ENCODE data around the gene DMPK.
A peak's percentile ranks its signal among the peaks of the same experiment; 100 is the strongest.

Gene DMPK

DNA sequence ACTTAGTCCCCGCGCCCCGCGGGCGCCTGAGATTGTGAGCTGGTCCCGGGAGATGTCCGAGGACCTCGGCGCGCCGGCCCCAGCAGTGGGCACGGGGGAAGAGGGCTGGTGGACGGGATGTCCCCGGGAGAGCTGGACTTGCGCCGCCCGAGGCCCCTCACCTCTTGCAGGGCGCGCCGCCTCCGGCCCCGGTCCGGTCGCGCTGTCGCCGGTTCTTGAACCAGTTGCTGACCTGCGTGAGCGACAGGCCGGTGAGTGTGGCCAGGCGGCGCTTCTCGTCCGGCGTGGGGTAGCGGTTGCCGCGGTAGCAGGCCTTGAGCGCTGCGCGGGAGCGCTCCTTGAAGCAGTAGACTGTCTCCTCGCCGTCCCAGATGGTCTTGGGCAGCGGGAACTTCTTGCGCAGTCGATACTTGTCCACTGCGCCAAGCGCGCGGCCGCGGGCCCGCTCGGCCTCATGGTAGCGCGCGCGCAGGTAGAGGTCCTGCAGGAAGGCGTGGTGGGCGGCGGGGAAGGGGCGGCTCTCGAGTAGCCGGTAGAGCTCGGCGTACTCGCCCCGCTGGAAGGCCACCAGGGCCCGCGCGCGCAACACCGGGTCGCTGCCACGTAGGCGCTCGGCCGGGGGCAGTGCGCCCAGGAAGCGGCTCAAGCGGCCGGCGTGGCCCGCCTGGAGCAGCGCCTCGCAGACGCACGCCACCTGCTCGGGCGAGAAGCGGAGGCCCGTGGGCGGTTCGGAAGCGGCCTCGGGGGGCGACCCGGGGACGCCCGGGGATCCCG is 14.2 kb downstream of the DMPK start:
- DNase-seq (ENCODE audit: extremely low read depth, low read depth) = no peak
- TF ChIP-seq, protein P1, sequence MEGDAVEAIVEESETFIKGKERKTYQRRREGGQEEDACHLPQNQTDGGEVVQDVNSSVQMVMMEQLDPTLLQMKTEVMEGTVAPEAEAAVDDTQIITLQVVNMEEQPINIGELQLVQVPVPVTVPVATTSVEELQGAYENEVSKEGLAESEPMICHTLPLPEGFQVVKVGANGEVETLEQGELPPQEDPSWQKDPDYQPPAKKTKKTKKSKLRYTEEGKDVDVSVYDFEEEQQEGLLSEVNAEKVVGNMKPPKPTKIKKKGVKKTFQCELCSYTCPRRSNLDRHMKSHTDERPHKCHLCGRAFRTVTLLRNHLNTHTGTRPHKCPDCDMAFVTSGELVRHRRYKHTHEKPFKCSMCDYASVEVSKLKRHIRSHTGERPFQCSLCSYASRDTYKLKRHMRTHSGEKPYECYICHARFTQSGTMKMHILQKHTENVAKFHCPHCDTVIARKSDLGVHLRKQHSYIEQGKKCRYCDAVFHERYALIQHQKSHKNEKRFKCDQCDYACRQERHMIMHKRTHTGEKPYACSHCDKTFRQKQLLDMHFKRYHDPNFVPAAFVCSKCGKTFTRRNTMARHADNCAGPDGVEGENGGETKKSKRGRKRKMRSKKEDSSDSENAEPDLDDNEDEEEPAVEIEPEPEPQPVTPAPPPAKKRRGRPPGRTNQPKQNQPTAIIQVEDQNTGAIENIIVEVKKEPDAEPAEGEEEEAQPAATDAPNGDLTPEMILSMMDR (IDR thresholded peaks at IDR 0.05; ENCODE audit: low read depth, low read length) = no peak

DNA sequence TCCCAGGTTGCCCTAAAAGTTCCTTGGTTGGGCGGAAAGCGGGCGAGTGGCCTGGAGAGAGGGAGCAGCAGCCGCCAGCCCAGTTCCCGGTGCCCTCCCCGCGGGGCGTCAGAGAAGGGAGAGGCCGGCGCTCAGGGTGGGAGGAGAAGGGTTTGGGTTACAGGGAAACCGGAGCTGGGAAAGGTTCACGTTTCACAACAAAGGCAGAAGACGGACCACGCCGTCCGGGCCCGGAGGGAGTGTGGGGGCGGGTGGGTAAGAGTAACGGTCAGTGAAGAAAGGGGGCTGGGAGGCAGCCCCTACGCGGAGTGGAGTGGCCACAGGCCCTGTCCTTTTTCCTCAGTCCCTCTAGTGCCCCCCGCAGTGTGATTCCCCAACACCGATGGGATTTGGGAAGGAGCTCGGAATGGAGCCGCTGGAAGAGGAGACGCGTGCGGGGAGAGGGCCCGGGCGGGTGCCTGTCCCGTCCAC is 14.8 kb downstream of the DMPK start:
- DNase-seq (ENCODE audit: extremely low read depth, low read depth) = peak; percentile 72
- TF ChIP-seq, protein P1 (IDR thresholded peaks at IDR 0.05; ENCODE audit: low read depth, low read length) = no peak

DNA sequence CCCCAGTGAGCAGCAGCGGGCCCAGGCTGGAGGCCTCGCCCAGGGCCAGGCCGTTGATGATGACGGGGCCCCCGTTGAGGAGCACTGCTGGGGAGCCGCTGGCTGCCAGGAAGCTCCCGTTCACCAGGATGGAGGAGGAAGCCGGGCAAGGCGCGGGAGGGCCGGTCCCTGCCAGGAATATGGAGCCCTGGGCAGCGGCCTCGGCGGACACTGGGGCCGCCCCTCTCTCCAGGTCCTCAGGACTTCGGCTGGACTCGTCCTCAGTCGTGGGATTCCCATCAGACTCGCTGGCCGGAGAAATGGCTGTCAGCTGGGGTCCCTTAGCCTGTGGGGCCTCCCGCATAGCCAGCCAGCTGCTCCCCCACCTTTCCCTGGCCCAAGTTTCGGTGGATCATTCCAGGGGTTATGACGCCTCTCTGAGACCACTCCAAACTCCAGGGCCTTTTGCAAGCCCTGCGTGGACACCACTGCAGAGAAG is 15.4 kb downstream of the DMPK start:
- TF ChIP-seq, protein P1 (IDR thresholded peaks at IDR 0.05; ENCODE audit: low read depth, low read length) = no peak
- no peak for DNase-seq (ENCODE audit: extremely low read depth, low read depth)

DNA sequence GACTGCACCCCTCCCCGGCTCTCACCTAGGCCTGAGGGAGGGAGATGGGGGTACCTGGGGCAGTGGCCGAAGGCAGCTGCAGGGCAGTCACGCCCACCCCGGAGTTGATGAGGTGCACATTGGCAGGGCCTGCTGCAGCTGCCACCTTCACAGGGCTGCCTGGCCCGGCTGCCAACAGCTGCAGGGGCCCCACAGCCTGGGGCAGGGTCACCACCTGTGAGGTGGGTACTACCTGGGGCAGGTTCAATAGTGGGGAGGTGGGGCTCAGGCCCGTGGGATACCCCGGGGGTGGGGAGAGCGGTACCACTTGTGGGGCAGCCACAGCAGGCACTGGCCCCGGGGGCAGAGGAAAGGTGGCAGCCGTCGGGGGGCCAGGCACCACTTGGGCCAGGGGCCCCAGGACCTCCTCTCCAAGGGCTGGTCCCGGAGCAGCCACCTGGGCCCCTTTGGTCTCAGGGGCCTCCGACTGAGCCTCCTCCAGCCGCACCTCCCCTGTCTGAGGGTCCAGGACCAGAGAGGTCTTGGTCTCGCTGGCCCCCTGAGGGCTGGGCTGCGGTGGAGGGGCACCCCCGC is 15.9 kb downstream of the DMPK start:
- TF ChIP-seq, protein P1 (IDR thresholded peaks at IDR 0.05; ENCODE audit: low read depth, low read length) = no peak

DNA sequence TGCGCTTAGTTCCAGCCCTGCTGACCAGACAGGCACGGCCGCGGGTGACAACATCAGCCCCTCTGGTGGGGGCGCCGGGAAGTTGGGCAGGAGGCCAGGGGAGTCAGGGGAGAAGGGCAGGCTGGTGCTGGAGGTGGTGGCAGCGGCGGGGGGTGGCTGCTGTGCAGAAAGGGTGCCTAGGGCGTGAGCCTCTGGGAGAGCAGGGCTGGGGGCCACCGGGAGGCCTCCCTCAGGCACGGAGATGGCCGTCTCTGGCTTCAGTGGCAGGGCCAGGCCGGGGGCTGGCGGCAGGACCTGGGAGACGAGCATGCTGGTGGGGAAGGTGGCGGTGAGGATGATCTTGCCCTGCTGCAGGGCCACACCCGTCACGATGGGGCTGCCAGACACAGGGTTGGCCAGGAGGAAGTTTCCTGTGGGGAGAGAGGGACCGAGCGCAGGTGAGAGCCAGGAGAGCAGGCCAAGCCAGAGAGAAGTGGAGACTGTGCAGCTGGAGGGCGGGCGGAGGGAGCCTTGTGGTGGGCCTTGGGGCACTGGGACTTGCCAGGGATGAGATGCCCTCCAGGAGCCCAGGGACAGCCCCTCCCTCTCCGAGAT is 16.5 kb downstream of the DMPK start:
- DNase-seq (ENCODE audit: extremely low read depth, low read depth) = no peak
- TF ChIP-seq, protein P1 (IDR thresholded peaks at IDR 0.05; ENCODE audit: low read depth, low read length) = no peak

More for the DNA sequence above, 15.9 kb downstream of the DMPK start:
- DNase-seq (ENCODE audit: extremely low read depth, low read depth) = no peak

DNA sequence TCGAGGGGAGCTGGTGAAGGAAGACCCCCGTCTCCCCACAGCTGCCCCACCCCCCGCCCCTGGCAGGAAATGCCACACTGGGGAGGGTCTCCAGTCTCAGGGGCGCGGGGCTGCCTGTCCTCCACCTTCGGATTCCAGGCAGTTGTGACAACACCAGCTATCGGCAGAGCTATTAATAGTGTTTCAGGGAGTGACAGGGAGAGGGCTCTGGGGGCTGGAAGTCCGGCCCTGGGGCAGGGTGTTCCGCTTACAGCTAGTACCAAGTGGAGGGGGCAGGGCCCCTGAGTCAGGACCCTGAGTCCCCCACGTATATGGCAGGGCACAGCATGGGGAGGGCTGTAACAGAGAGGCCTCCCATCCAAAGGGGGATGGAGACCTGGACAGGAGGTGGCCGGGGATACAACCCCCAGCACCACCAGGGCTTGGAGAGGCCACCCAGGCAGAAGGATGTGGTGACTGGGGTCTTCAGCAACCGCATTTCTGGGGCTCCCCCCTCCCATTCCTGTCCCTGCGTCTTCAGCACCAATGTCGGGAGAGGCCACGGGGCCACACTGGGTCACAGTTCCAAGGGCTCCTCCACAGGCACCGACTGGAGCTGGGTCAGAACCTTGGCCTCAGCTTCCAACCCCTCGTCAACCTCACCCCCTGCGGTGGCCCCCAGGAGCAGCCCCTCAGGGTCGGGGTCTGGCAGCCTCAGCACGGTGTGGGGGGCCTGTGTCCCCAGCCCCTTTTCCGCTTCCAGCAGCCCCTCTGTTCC is 17.2 kb downstream of the DMPK start:
- DNase-seq (ENCODE audit: extremely low read depth, low read depth) = no peak
- TF ChIP-seq, protein P1 (IDR thresholded peaks at IDR 0.05; ENCODE audit: low read depth, low read length) = no peak

Measured in AG09319 (cell line).